ENCODE results near the gene CEP63.

CEP63 gene

DNA sequence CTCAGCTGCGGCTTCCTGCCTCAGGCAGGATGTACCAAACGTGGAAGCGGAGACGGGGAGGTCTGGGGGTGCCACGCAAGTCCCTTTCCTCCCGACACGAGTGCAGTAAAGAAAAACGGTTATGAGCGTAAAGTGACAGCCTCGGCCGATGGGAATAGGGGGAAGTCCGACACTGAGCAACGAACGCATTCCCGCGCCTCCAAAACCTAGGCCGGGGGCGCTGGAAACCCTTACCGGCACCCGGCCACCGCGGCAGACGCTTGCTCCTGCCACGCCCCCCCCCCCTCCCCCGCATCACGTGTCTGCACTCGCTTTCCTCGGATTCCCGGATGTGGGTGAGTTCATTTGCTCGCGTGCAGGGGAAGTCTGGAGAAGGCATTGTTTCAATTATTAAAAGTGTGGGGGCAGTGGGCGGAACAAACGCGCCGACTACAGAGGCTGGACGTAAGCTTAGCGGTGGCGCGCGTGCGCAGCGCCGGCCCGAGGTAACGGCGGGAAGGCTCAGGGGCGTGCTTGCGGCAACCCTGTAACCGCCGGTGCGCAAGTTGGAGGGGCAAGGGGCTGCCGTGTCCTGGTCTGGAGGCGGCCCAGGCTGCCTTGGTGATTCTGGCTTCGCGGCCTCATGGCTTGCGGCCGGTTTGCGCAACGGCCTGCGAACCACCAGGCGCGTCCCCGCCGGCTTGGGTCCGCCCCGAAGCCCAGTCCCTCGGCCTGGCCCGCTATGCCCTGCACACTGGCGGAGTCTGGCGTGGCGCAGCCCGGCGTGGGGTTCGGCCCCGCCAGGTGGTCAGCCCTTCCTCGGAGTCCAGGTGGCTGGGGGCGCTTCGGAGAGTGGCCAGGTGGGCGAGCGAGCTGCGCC, at the start of gene CEP63, which contains the start of gene ANAPC13:
Gene CEP63, plus strand, starts transcription at position 340 of the 859 bp plus-strand sequence. CDS start 9,264 bp downstream, outside the sequence.
Gene ANAPC13, minus strand, starts transcription at position 268 of the 859 bp plus-strand sequence. CDS start 3,081 bp downstream, outside the sequence.
- DNase-seq (ENCODE audit: low read depth) = peak; percentile 92

DNA sequence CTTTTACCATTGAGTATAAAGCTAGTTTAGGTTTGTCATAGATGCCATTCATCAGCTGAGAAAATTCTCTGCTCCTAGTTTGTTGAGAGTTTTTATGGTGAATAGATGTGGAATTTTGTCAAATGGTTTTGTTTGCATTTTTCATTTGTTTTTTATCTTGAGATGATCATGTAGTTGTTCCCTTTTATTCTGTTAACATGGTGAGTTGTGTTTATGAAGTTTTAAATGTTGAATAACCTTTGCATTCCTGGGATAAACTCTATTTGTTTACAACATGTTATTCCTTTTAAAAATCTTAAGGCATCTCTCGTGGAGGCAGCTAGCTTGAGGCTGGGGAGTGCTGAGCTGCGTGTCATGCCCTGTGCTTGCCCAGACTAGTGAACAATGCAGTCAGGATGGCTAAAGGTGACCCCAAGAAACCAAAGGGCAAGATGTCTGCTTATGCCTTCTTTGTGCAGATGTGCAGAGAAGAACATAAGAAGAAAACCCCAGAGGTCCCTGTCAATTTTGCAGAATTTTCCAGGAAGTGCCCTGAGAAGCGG, 48.6 kb upstream of the CEP63 start:
- no peak for DNase-seq (ENCODE audit: low read depth)

DNA sequence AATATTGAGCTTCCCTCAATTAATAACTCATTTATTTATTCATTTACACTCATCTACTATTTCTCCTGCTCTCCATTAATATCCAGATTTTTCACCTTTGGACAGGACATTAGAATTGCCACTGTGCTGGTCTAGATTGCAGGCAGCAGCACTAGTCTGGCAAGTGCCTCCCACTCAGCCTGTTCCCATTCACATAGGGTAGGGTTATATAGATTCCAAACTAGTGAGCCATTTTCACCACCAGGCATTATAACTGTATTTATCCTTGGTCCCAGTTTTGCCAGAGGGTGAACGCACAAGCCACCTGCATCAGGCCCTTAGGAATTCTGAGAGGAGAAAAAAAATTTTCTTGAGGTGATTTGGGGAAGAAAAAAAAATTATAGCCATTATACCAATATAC, 44.5 kb upstream of the CEP63 start:
- DNase-seq (ENCODE audit: low read depth) = no peak

DNA sequence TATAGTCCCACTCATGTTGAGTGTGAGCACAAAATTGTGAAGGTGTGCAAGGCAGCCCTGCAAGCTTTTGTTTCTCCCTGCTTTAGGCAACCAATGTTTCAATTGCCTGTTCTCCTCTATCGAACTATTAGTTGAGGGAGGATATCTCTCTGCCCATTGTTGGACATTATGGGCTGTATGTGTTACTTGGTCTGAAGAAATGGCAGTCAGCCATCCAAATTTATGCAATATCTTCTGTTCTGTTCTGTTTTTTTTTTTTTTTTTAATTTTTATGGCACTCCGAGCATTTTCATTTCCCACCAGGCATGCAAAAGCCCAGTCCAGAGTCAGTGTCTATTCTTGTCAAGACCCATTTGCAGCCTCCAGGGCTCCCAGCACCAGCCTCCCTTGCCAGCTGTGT, 44.0 kb upstream of the CEP63 start:
- no peak for DNase-seq (ENCODE audit: low read depth)

DNA sequence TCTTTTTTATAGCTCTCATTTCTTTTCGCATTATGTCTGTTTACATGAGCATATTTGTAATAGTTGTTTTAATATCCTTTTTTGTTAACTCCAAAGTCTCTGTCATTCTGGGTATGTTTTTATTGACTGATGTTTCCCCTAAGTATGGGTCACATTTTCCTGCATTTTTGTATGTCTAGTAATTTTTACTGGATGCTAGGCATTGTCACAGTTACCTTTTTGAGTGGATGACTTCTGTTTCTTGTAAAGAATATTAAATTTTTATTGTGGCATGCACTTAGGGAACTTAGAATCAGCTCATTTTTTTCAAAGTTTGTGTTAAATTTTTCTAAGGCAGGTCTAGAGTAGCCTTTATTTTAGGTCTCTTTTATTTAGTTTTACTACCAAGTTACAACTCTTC, 40.8 kb upstream of the CEP63 start:
- no peak for DNase-seq (ENCODE audit: low read depth)

DNA sequence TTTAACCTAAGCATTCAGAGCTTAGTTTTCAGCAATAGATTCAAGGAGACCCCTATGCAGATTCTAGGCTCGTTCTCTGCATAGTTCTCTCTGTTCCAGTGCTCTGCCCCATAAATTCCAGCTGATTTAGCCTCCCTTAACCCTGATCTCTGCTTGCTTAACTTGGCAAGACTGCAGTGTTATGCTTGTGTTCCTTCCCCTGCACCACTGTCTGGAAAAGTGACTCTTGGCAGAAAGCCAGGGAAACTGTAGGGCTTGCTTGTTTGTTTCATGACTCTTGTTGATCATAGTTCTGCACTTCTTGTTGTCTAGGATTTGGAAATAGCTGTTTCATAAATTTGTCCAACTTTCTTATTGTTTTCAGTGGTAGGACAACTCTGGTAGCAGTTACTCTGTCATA, 40.2 kb upstream of the CEP63 start:
- DNase-seq (ENCODE audit: low read depth) = no peak

DNA sequence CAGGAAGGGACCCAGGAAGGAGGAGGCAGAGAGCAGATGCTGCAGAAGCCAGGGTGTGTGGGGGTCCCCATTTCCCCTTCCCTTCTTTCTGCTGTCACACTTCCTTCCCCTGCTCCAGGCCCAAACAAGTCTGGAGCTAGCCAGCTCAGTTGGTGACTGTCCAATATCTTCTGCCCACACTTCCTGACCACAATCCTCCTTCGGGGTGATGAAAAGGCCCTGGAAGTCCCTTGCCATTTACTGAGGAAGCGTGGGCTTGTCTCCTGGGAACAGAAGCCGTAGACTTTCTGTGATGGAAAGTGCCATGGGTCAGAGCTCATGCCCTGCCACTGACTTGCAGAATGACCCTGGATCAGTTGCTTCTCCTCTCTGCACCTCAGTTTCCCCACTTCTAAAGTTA, 39.1 kb upstream of the CEP63 start:
- DNase-seq (ENCODE audit: low read depth) = no peak

DNA sequence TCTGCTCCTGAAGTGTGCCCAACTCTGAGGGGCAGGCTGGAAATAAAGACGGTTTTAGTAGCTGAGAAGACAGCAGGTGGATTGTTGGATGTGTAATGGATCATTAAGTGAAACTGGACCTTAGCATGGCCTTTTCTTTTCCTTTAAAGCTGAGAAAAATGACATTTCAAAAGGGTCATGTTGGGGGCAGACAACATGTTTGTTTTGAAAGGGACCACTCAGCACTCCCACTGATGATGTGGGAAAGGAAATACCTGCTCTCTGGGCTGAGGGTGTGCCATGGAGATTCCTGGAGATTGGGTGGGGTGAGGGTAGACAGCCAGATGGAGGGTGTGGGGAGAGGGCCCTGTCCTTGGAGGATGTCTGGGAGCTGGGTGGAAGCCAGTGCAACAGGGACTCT, 38.5 kb upstream of the CEP63 start:
- DNase-seq (ENCODE audit: low read depth) = no peak

DNA sequence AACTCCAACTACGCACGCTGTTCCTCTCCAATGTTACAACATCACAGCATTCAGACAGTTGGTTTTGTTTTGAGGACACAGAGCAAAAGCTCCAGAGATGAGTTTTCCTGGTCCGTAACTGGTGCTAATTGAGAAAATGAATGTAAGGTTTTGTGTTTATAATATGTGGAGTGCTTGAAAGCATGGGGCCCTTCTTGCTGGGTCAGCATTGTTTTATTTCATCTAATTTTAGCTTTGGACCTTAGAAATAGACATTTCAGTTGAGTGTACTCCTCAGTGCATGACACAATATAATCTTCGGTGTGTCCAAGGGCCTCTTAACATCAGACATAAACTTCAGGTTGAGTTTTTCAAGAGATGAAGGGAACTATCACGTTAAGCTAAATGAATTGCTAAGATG, 37.2 kb upstream of the CEP63 start:
- no peak for DNase-seq (ENCODE audit: low read depth)

DNA sequence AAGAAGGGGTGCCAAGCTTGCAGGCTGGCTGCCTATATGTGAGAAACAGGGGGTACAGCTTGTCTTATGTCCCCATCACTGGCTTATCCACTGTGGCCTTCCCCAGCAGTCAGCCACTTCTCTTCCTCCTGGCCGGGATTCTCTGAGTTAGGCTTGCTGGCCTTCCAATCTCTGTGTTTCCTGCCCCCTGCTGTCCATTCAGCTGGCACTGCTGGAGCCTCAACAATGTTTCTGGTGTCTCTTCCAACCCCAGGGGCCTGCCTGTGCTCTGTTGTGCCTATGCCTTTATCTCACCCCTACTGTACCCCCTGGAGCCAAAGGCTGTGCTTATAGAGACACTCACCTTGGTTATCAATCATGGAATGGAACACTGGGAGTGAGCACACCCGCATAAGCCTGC, 36.6 kb upstream of the CEP63 start:
- no peak for DNase-seq (ENCODE audit: low read depth)

DNA sequence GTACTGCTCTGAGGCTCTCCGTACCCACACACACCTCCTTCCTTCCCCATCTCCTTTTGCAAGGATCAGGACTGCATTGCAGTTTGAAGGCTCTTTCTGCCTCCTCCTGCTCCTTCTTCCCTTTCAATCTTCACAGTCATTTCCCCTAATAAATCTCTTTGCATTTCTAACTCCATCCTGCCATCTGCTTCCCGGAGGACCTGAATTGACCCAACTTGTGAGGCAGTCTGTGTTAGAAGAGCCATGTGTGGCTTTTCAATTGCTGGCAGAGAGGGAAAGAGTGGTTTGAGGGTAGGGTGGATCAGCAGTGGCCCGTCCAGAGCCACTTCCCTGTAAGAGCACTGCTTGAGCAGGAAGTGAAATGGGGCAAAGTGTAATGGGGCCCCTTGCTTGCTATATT, 35.9 kb upstream of the CEP63 start:
- DNase-seq (ENCODE audit: low read depth) = no peak

DNA sequence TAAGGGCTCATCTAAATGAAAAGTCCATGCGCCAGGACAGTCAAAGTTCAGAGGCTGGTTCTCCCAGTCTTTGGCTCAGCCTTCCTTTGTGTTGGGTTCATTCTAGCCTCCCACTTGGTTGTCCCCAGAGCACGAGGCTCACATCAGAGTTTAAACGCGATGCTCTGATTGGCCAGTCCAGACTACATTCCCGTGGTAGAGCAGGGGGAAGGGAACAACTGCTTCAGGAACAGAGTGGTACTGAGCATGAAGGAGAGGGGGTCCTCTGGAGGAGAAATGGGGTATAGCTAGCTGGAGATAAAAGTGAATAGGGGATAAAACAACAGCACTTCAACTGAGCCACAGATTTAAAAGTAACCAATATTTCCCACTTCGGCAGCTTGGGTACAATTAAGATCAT, 32.2 kb upstream of the CEP63 start:
- no peak for DNase-seq (ENCODE audit: low read depth)

DNA sequence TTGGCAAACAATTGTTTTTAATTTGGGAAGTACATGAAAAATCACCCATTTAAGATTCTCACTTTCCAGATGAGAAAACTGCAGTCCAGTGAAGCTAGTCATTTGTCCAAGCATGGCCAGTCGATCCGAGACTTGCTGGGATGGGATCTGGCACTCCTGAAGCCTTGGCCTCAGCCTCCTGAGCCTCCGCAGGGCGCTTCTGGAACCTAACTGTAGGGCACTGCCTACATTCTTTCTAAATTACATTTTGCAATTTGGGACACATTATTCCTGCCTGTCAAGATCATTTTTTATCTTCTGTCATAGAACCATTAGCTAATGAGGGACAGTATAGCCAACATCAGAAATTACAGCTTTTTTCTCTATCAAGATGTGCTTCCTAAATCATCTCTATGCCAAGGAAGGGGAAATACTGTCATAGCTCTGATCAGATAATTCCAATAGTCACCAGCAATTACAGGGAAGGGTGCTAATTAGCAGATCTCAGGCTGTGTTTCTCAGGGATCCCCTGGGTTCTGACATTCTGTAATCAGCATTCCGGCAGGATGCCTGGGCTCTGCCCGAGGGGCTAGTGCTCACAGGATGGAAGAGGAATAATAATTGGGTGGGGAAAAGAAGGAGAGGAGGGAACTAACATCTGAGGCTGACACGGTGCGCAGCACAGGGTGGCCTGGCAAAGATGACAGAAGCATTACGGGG, 28.3 kb upstream of the CEP63 start:
- DNase-seq (ENCODE audit: low read depth) = no peak

DNA sequence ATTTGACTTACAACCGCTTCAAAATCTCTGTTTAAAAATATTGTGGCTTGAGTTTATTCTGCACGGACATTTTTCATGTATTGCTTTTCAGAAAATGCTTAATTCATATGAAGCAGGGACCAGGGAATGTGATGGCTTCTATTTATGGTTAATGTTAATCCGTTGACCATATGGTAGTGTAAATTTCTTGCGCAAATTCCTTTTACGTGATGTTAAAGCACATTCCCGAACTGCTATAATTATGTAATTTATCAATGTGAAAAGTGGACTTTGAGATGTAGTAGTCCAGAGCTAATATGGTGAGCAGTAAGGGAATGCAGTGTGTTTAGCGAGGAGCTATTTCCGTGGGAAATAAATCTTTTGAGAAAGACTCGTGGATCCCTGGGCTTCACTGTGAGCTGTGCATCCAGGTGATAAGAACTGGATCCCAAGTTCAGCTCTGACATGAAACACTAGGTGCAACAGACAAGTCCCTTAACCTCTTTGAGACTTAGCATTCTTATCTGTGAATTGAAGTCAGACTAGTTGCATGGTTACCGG, 27.4 kb upstream of the CEP63 start:
- DNase-seq (ENCODE audit: low read depth) = no peak

DNA sequence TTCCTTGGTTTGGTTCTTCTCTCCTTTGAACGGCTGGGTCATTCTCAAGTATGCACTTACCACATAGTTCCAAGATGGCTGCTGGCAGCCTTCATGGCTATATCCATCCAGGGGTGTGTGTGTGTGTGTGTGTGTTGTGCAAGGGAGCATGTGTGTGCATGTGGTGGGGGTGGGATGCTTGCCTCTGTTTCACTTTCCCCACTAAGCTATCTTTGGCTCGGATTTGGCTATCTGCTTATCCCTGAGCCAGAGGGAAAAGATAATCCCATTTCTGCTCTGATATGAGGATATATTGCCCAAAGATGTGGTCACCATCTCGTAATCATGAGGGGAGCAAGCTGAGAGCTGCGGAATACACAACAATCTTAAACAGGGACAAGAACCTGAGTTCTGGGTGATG, 26.3 kb upstream of the CEP63 start:
- DNase-seq (ENCODE audit: low read depth) = no peak

DNA sequence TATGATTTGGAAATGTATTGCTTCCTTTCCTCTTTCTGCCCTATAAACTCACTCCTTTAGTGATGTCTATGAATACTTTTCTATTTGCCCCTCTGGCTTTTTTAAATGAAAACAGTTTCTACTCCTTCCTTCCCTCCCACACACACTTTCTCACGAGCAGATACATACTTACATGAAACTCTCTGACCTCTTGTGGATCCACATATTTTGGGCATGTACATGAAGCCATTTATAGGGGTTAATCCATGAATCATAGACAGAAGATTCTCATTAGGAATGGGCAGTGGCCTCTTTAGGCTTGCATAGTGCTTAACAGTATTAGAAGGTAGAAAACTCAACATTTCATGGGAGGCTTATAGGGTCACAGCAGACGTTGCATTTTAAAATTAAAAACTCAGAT, 24.9 kb upstream of the CEP63 start:
- DNase-seq (ENCODE audit: low read depth) = no peak

DNA sequence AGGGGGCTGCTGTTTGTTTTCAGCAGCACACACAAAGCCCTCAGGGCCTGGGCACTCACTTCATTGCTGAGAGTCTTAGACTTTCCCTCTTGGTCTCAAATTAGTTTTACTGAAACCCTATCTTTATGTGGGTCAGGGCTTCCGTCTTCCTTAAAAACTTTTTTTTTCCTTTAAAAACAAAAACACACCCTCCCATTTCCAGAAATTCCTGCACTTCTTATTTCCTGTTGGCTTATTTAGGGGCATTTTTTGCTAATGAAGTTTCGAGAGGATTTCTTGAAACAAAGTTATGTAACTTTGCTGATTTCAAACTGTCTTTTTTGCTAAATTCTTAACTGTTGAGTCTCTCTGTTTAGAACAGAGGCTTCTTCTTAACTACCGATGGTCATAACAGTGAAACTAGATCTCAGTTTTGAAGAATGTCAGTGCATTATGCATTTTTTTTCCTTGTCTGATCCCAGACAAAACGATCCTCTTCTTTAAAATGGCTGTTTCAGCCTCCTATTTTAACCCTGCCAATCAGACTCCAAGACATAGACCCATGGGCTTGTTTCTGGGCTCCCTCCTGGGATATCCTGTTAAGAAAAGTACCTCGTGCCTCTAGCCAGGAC, 23.4 kb upstream of the CEP63 start:
- DNase-seq (ENCODE audit: low read depth) = no peak

DNA sequence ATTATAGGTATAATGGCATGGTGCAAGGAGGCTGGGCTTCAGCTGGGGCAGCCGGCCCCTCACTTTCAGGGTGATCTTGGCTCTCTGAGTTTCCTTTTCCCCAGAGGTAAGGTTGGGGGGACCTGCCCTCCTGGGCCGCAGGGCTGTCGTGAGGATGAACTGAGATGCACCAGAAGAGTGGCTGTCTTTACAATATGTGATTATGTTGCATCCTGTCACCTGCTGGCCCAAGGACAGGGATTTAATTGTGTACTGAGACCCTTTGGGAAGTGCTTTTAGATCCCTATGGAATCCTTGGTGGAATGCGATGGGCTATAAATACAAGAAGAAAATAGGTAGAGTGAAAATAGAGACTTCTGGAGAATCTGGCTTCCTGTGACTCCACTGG, 22.2 kb upstream of the CEP63 start:
- no peak for DNase-seq (ENCODE audit: low read depth)

DNA sequence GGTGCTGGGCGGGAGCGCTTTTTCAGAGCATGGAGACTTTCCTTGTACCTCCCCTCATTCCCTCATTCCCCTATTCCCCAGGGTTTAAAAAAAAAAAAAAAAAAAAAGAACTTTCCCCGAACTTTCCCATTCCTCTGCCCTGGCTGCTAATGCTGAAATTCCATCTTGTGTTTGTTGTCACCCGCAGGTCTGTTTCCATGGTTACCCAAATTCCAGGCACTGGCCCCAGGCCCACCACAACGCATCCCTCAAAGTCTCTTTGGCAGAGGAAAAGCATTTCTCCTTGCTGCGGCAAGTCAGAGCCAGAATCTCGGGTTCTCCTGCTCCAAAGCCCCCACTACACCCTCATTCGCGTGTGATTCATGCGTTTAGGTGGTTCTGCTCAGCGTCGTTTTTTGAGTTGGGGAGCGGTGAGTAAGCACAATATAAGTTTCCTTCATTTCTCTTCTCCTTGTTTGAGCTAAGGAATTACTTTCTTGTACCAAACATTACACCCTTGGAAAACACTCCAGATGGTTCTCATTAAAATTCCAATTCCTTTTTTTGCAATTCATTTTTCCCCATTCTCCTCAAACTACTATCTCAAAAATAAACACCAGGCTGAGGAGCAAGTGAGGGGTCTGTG, 21.7 kb upstream of the CEP63 start:
- DNase-seq (ENCODE audit: low read depth) = no peak

DNA sequence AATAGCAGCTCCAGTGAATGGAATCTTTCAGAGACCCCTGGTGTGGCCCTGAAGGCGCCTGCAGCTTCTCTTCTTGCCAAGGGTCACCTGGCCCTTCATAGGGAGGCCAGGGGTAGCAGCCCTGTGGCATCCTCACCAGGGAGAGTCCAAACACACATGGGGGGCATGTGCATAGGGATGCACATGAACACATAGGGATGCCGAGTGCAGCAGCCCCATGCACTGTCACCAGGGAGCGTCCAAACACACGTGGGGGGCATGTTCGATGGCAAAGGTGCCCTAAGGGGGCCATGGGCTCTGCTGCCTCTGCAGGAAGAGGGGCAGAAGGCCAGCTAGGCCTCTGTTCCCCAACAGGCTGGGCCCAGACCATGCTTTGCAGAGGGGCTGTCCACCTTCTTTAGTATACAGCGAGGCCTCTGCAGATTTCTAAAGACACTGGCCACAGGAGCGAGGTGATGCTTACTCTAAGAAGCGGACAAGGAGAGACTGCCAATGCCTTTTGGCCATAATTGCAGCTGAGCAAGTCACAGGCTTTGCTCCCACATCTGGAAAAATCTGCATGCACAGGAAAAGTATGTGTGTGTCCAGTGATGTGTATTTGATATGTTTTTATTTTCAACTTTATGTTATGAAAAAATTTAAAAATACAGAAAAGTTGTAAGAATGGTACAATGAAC, 21.0 kb upstream of the CEP63 start:
- DNase-seq (ENCODE audit: low read depth) = no peak

DNA sequence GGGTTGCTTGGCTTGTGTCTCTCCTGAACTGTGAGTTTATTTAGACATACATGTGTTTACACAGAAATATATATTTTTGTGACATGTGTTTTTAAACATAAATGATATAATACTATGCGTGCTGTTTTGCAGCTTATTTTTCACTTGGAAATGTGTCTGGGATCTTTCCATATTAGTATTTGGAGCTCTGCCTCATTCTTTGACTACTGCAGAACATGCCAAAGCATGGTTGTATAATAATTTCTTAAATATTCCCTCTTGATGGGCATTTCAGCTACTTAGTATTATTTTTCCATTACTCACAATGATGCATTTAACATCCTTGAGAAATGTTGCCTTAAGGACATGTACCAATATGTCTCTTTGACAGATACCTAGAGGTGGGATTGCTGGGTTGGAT, 19.5 kb upstream of the CEP63 start:
- DNase-seq (ENCODE audit: low read depth) = no peak

Data from stimulated activated CD4-positive, alpha-beta T cell treated with anti-CD3 and anti-CD28 coated beads, Interleukin-2, amount 100 ng/mL, for 4 hours (primary cell).